Right forelimb (tissue), 1 donor: ENCODE data around the gene SET.
"Not testable (repeated sequence)": the region's sequence is repeated elsewhere in the genome, so short reads cannot be mapped to it uniquely, and the experiment has no call there.

Source experiments
- DNase-seq: peaks from one replicate; pipeline ENCODE4 v3.0.0-alpha.2; 2018

SET gene

GRCh38 chr9:128688501-128689292 lies at the start of gene SET:
SET (plus strand) TSS chr9:128689222; CDS start chr9:128689583, 361 bp downstream.
- DNase-seq = peak; percentile 94

- no peak for DNase-seq
Observed at GRCh38 chr9:128640603-128641002, 48.4 kb upstream of the SET start.

GRCh38 chr9:128642675-128643245 lies 46.3 kb upstream of the SET start:
- no peak for DNase-seq

- DNase-seq = no peak
Observed at GRCh38 chr9:128643519-128644300, 45.3 kb upstream of the SET start.

- DNase-seq = not testable (repeated sequence)
Observed at GRCh38 chr9:128648206-128648605, 40.8 kb upstream of the SET start.

GRCh38 chr9:128651798-128652197 lies 37.2 kb upstream of the SET start:
- DNase-seq = no peak

- DNase-seq = no peak
Observed at GRCh38 chr9:128653908-128654307, 35.1 kb upstream of the SET start.

GRCh38 chr9:128654481-128654880 lies 34.5 kb upstream of the SET start:
- no peak for DNase-seq

GRCh38 chr9:128656416-128657343 lies 32.3 kb upstream of the SET start, which contains the start of gene DYNC2I2:
DYNC2I2 (minus strand) TSS chr9:128656847; CDS start chr9:128656726, 121 bp downstream.
- peak; percentile 97 for DNase-seq

- DNase-seq = no peak
Observed at GRCh38 chr9:128657344-128657704, 31.7 kb upstream of the SET start.

GRCh38 chr9:128657796-128658195 lies 31.2 kb upstream of the SET start:
- DNase-seq = no peak

- not testable (repeated sequence) for DNase-seq
Observed at GRCh38 chr9:128666481-128666941, 22.5 kb upstream of the SET start.

- DNase-seq = no peak
Observed at GRCh38 chr9:128669786-128670185, 19.2 kb upstream of the SET start.

- no peak for DNase-seq
Observed at GRCh38 chr9:128675382-128675781, 13.6 kb upstream of the SET start.

GRCh38 chr9:128677794-128678193 lies 11.2 kb upstream of the SET start:
- no peak for DNase-seq

- peak; percentile 65 for DNase-seq
Observed at GRCh38 chr9:128683340-128684064, 5.5 kb upstream of the SET start.

GRCh38 chr9:128684065-128684324 lies 5.0 kb upstream of the SET start:
- no peak for DNase-seq

- peak; percentile 83 for DNase-seq
Observed at GRCh38 chr9:128684325-128685199, 4.5 kb upstream of the SET start.

- DNase-seq = no peak
Observed at GRCh38 chr9:128685636-128686489, 3.2 kb upstream of the SET start.

GRCh38 chr9:128687453-128687852 lies 1.6 kb upstream of the SET start:
- no peak for DNase-seq
